Thyroid gland (tissue), 4 donors: Measurements from ENCODE around the gene NSUN7.

Experiments
- POLR2A ChIP-seq, 2 donors: fragments of 450-650 bp; IDR thresholded peaks; one replicate each; pipeline ENCODE4 v1.6.1; 2017; ENCODE audit warnings: antibody characterized with exemption in 2 of 2, mild to moderate bottlenecking in 2 of 2, moderate library complexity in 1 of 2
- TF ChIP-seq, protein P1 (sequence below), 6 experiments: fragments of 200-600 bp in 3 of 6; fragments of 450-650 bp in 3 of 6; sonication (generic) in 3 of 6; IDR thresholded peaks; one replicate each; pipeline ENCODE4 v1.5.1; 2016 to 2019; ENCODE audit warnings: antibody characterized with exemption in 6 of 6, mild to moderate bottlenecking in 2 of 6, inconsistent platforms in 1 of 6, moderate library complexity in 1 of 6

DNA sequence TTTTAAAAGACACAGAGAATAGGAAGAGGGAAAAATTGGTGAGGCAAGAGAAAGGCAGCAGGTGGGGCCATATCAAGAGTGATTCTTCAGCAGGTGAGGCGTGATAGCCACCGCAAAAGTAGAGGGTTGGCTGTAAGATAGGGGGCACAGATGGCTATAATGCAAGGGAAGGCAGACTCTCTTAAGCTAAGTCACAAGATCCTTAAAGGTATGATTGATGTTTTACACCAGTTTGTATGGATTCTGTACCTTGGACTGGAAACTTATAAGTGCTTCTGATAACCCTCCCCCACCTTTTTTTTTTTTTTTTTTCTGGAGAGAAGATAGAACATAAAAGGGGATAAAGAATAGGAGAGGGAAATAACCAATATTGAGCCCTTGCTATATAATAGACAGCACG lies 40.0 kb downstream of the NSUN7 start:
- TF ChIP-seq POLR2A (IDR thresholded peaks at IDR 0.05), result no peak
- TF ChIP-seq, protein P1, sequence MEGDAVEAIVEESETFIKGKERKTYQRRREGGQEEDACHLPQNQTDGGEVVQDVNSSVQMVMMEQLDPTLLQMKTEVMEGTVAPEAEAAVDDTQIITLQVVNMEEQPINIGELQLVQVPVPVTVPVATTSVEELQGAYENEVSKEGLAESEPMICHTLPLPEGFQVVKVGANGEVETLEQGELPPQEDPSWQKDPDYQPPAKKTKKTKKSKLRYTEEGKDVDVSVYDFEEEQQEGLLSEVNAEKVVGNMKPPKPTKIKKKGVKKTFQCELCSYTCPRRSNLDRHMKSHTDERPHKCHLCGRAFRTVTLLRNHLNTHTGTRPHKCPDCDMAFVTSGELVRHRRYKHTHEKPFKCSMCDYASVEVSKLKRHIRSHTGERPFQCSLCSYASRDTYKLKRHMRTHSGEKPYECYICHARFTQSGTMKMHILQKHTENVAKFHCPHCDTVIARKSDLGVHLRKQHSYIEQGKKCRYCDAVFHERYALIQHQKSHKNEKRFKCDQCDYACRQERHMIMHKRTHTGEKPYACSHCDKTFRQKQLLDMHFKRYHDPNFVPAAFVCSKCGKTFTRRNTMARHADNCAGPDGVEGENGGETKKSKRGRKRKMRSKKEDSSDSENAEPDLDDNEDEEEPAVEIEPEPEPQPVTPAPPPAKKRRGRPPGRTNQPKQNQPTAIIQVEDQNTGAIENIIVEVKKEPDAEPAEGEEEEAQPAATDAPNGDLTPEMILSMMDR (IDR thresholded peaks at IDR 0.05), result no peak
